K562 (cell line): Measurements from ENCODE around the gene NR2F2. TPM values are rescaled to one million over a fixed set of nuclear protein-coding genes. Genes with fewer than 3 reads are reported as not detected.

Experiments used
- ATAC-seq: fragments of 200-7000 bp; cut with Tn5 transposase; 3 replicates; pipeline ENCODE4 v1.9.1; 2020; ENCODE audit warnings: moderate library complexity
- BruUV-seq: library from RNA; stranded (reverse); fragments of 400-500 nt; replicated peaks from 2 replicates; lab custom pipeline; 2021; lab: Mats Ljungman, UMichigan
- CTCF ChIA-PET: fragments of 300-600 bp; formaldehyde crosslinking; extraction: SDS; loops from one replicate; lab custom pipeline; 2021; ENCODE audit warnings: low intra/inter-chr PET ratio; lab: Yijun Ruan, JAX
- POLR2A ChIA-PET: fragments of 300-600, 350-650 bp; sonication (Branson Sonifier 250); formaldehyde crosslinking; extraction: SDS; loops from one replicate; lab custom pipeline; 2021; ENCODE audit warnings: antibody characterized with exemption, inconsistent platforms; lab: Yijun Ruan, JAX
- DNase-seq, 4 experiments: peaks; one replicate each; pipeline versions ENCODE4 v3.0.0 to v3.0.0-alpha.2; 2011 to 2018; ENCODE audit warnings: low spot score in 3 of 4, mixed read lengths in 3 of 4; ENCODE audit errors: extremely low read depth in 1 of 4
- FAIRE-seq: peaks from 2 replicates; lab custom pipeline; 2011; peaks lifted over from hg19 to GRCh38; lab: Jason Lieb, UNC
- H2AFZ ChIP-seq: 2 replicates; pipeline ENCODE4 v1.6.0; 2011; ENCODE audit warnings: low read depth, low read length, control low read depth, inconsistent platforms
- H3K27ac ChIP-seq: fragments of 200-600 bp; 3 replicates; pipeline ENCODE4 v1.8.0; 2011; ENCODE audit warnings: low read depth, mild to moderate bottlenecking, control low read depth, inconsistent platforms, low read length, moderate library complexity, mixed read lengths; ENCODE audit errors: extremely low read depth
- H3K27me3 ChIP-seq, 2 experiments: fragments of 300-600 bp in 1 of 2; 2 replicates in 1 of 2; 3 replicates in 1 of 2; pipeline versions ENCODE4 v1.6.0 to v1.8.0; 2011; ENCODE audit warnings: inconsistent platforms in 2 of 2, low read length in 2 of 2, mild to moderate bottlenecking in 1 of 2, mixed read lengths in 1 of 2, moderate library complexity in 1 of 2; ENCODE audit not compliant: control insufficient read depth in 2 of 2, insufficient read depth in 2 of 2
- H3K36me3 ChIP-seq: fragments of 300-600 bp; 3 replicates; pipeline ENCODE4 v1.8.0; 2011; ENCODE audit warnings: mild to moderate bottlenecking, low read length, inconsistent platforms; ENCODE audit not compliant: control insufficient read depth, insufficient read depth
- H3K4me1 ChIP-seq, 2 experiments: fragments of 200-600 bp in 1 of 2; replicated peaks in 1 of 2; 2 replicates in 1 of 2; 3 replicates in 1 of 2; pipeline versions ENCODE4 v1.5.1 to v1.8.0; 2011; ENCODE audit warnings: inconsistent platforms in 2 of 2, low read length in 2 of 2, mild to moderate bottlenecking in 1 of 2, mixed read lengths in 1 of 2, moderate library complexity in 1 of 2; ENCODE audit not compliant: control insufficient read depth in 2 of 2, insufficient read depth in 2 of 2
- H3K4me2 ChIP-seq: 2 replicates; pipeline ENCODE4 v1.6.1; 2011; ENCODE audit warnings: low read length, control low read depth, inconsistent platforms, mixed read lengths; ENCODE audit not compliant: insufficient read depth
- H3K4me3 ChIP-seq: fragments of 200-600 bp; sonication (generic), shearing (Covaris generic); 2 replicates; pipeline ENCODE4 v1.5.1; 2016; ENCODE audit warnings: control low read depth, inconsistent platforms
- H3K79me2 ChIP-seq: fragments of 200-600 bp; 3 replicates; pipeline ENCODE4 v1.8.0; 2011; ENCODE audit warnings: low read length, inconsistent platforms; ENCODE audit not compliant: control insufficient read depth, insufficient read depth
- H3K9ac ChIP-seq, 2 experiments: 2 replicates each; pipeline versions ENCODE4 v1.6.0 to v1.6.1; 2011; ENCODE audit warnings: low read depth in 2 of 2, low read length in 2 of 2, control low read depth in 1 of 2, inconsistent platforms in 1 of 2, mild to moderate bottlenecking in 1 of 2, mixed read lengths in 1 of 2; ENCODE audit not compliant: insufficient read depth in 1 of 2
- H3K9me1 ChIP-seq: one replicate; pipeline ENCODE4 v1.6.0; 2011; ENCODE audit warnings: inconsistent platforms, mild to moderate bottlenecking, low read length, moderate library complexity; ENCODE audit not compliant: control insufficient read depth, insufficient read depth
- H3K9me3 ChIP-seq: replicated peaks from 2 replicates; pipeline ENCODE4 v1.5.1; 2011; ENCODE audit warnings: low read depth, low read length, inconsistent platforms; ENCODE audit not compliant: control insufficient read depth, insufficient read depth
- H4K20me1 ChIP-seq: replicated peaks from 2 replicates; pipeline ENCODE4 v1.6.1; 2011; ENCODE audit warnings: low read length, inconsistent platforms, mixed read lengths; ENCODE audit not compliant: control insufficient read depth, insufficient read depth
- ARID1B ChIP-seq: fragments of 450-650 bp; IDR thresholded peaks from 2 replicates; pipeline ENCODE4 v1.6.1; 2016; ENCODE audit warnings: antibody characterized with exemption, mild to moderate bottlenecking, inconsistent platforms
- BCOR ChIP-seq: fragments of 450-650 bp; IDR thresholded peaks from 2 replicates; pipeline ENCODE4 v1.6.1; 2016
- BRD9 ChIP-seq: fragments of 450-650 bp; IDR thresholded peaks from 2 replicates; pipeline ENCODE4 v1.6.1; 2018; ENCODE audit warnings: low read depth; ENCODE audit not compliant: partially characterized antibody
- CEBPZ ChIP-seq: fragments of 150-350 bp; IDR thresholded peaks from 2 replicates; pipeline ENCODE4 v1.6.1; 2014; ENCODE audit warnings: low read depth, mild to moderate bottlenecking, low read length, borderline replicate concordance
- EGR1 ChIP-seq: fragments of 450-650 bp; conservative IDR thresholded peaks from 2 replicates; pipeline ENCODE4 v1.6.1; 2017; ENCODE audit warnings: mild to moderate bottlenecking
- HDAC1 ChIP-seq, 2 experiments: fragments of 450-650 bp; IDR thresholded peaks; 2 replicates each; pipeline ENCODE4 v1.6.1; 2016 to 2017; ENCODE audit warnings: inconsistent platforms in 1 of 2, mild to moderate bottlenecking in 1 of 2, moderate library complexity in 1 of 2
- HLTF ChIP-seq: fragments of 450-650 bp; IDR thresholded peaks from 2 replicates; pipeline ENCODE4 v1.6.1; 2016
- MIER1 ChIP-seq: fragments of 450-650 bp; IDR thresholded peaks from 2 replicates; pipeline ENCODE4 v1.6.1; 2016; ENCODE audit warnings: antibody characterized with exemption, mild to moderate bottlenecking, low read depth
- NKRF ChIP-seq: fragments of 450-650 bp; IDR thresholded peaks from 2 replicates; pipeline ENCODE4 v1.6.1; 2016; ENCODE audit warnings: borderline replicate concordance
- SMARCE1 ChIP-seq: fragments of 450-650 bp; IDR thresholded peaks from 2 replicates; pipeline ENCODE4 v1.7.1; 2016; ENCODE audit warnings: mild to moderate bottlenecking
- SOX6 ChIP-seq: fragments of 450-650 bp; IDR thresholded peaks from 2 replicates; pipeline ENCODE4 v1.6.1; 2014; ENCODE audit warnings: mild to moderate bottlenecking
- TBP ChIP-seq: optimal IDR thresholded peaks from 2 replicates; pipeline ENCODE3; 2011; ENCODE audit warnings: low read depth, low read length, improper control_type of control experiment
- ZNF695 ChIP-seq: fragments of 450-650 bp; formaldehyde crosslinking; IDR thresholded peaks from 2 replicates; pipeline ENCODE4 v1.4.0; 2020; ENCODE audit warnings: mild to moderate bottlenecking, moderate library complexity
- WGBS: fragments of 100-300 bp; shearing (Covaris generic); methylation state at CpG from one replicate; pipeline ENCODE4 v1.1.6; 2016; ENCODE audit warnings: low coverage, mixed read lengths; ENCODE audit not compliant: insufficient coverage; ENCODE audit errors: missing lambda C conversion rate; 5-methylcytosine and 5-hydroxymethylcytosine counted together
- in situ Hi-C: fragments of 300-500 bp; cut with MboI; formaldehyde crosslinking; loops from 4 replicates; pipeline ENCODE4 v1.15.0; 2018; ENCODE audit warnings: inconsistent platforms, mixed read lengths
- intact Hi-C: fragments of 100-400 bp; cut with micrococcal nuclease; formaldehyde crosslinking; loops from 2 replicates; pipeline ENCODE4 v1.14.2; 2022
- polyA plus RNA-seq, 8 experiments: library from polyadenylated mRNA; depleted of rRNA in 4 of 8; stranded (reverse) in 5 of 8; unstranded in 3 of 8; fragments of >200 nt; fragmentation: Nextera tagmentation in 2 of 8; fragmentation: Illumina TruSeq in 1 of 8; extraction: Ambion mirVana in 2 of 8; extraction: Trizol in 1 of 8; gene quantifications; 2 replicates each; pipeline versions ENCODE4 v1.2.1 to v1.2.3, GENCODE V29; 2011 to 2014; ENCODE audit warnings: inconsistent platforms in 1 of 8, missing spikeins in 1 of 8
- total RNA-seq, 7 experiments: library from RNA; depleted of rRNA in 6 of 7; stranded (reverse); fragments of >200 nt in 6 of 7; fragmentation: Illumina TruSeq in 2 of 7; extraction: Trizol in 2 of 7; gene quantifications; 2 replicates each; pipeline versions ENCODE4 v1.2.1 to v1.2.3, GENCODE V29; 2011 to 2021; ENCODE audit warnings: low replicate concordance in 1 of 7

Gene NR2F2
- total and polyA plus RNA-seq, 9 of the 15 experiments (the other 6 are each of a cell fraction or from before 2014, with no cell fraction given), result 6.0 to 51.8 (median 11.1) TPM

- Histone ChIP-seq H2AFZ (peak overlapping the region; percentile 47; the same call in 1 of the 2 replicates), H3K9ac (peak overlapping the region; percentile 88 to 100), H3K36me3 (peaks cover 24% of the 10 kb centered on the region), H3K9me1 (no peaks in the 10 kb centered on the region), H3K27me3 (no peaks in the 10 kb centered on the region), H4K20me1 (peaks cover 21% of the 10 kb centered on the region), H3K4me3 (peak overlapping the region; percentile 71), H3K4me2 (peak overlapping the region; percentile 92), H3K27ac (peak overlapping the region; percentile 94), H3K79me2 (peaks cover 81% of the 10 kb centered on the region), H3K9me3 (no peaks in the 10 kb centered on the region), H3K4me1 (peaks cover 36 to 37% of the 10 kb centered on the region in 2 experiments)
- WGBS, result 2% methylated on average over 21 of the region's 77 CpGs
- FAIRE-seq (no peak), ATAC-seq (no peak), DNase-seq (peak; percentile 38 to 64 (median 46))
- CTCF ChIA-PET, result interaction anchor here (0.6 kb wide), 1 partner anchor 255 kb away, joined by 3 read pairs; no protein-coding TSS in a partner anchor
- no TSS peak for BruUV-seq
- in situ Hi-C loops (loop anchor here (10.0 to 25.0 kb wide), 2 partner anchors 407 to 906 kb away; no protein-coding TSS in a partner anchor), intact Hi-C loops (loop anchor here (2.0 to 10.0 kb wide), 4 partner anchors 153 to 1631 kb away; partner anchors contain the start of gene ARRDC4)
- POLR2A ChIA-PET, result interaction anchor here (0.6 to 1.3 kb wide), 5 partner anchors 11 to 400 kb away, joined by 3 to 6 read pairs (median 4); no protein-coding TSS in a partner anchor
- TF ChIP-seq HLTF, result 0 out of 2 replicates have a peak, but pooled peaks have one; percentile 47
- TF ChIP-seq BRD9, result peak; percentile 67
- peak; percentile 65; the same call in 1 of the 2 replicates for TF ChIP-seq BCOR
- no peak for TF ChIP-seq CEBPZ
- TF ChIP-seq ARID1B, result peak; percentile 23; the same call in 1 of the 2 replicates
- TF ChIP-seq HDAC1 (IDR thresholded peaks at IDR 0.05), result peak in 1 of 2 experiments; percentile 56; a peak in 2 of 4 replicates
- TF ChIP-seq ZNF695 (CRISPR knock-in tag), result no peak
- TF ChIP-seq TBP, result no peak
- TF ChIP-seq NKRF, result 0 out of 2 replicates have a peak, but pooled peaks have one; percentile 25
- peak; percentile 91 for TF ChIP-seq EGR1
- TF ChIP-seq SMARCE1, result 0 out of 2 replicates have a peak, but pooled peaks have one; percentile 43
- TF ChIP-seq SOX6, result no peak
- 0 out of 2 replicates have a peak, but pooled peaks have one; percentile 31 for TF ChIP-seq MIER1
These were observed 844 bp downstream of the NR2F2 start for GRCh38 chr15:96331144-96331944.
